HEK293 (cell line): Measurements from ENCODE around the gene CIB1.

ENCODE experiments used
- FEZF1 ChIP-seq: fragments of 450-650 bp; formaldehyde crosslinking; IDR thresholded peaks from 2 replicates; pipeline ENCODE4 v1.5.1; 2016; ENCODE audit warnings: missing biosample characterization, missing genetic modification characterization
- HOXC10 ChIP-seq: sonication (generic); formaldehyde crosslinking; IDR thresholded peaks from 2 replicates; pipeline ENCODE4 v1.8.1; 2023; ENCODE audit warnings: mild to moderate bottlenecking, missing genetic modification reagents
- SP7 ChIP-seq: fragments of 450-650 bp; formaldehyde crosslinking; IDR thresholded peaks from 2 replicates; pipeline ENCODE4 v1.5.1; 2016; ENCODE audit warnings: missing biosample characterization, missing genetic modification characterization
- ZBTB44 ChIP-seq: fragments of 450-650 bp; IDR thresholded peaks from 2 replicates; pipeline ENCODE4 v1.5.1; 2018; ENCODE audit warnings: missing biosample characterization, mild to moderate bottlenecking, missing genetic modification characterization
- ZFP3 ChIP-seq: fragments of 450-650 bp; formaldehyde crosslinking; IDR thresholded peaks from 2 replicates; pipeline ENCODE4 v1.5.1; 2016; ENCODE audit warnings: low read depth, missing biosample characterization, missing genetic modification characterization
- ZFP37 ChIP-seq: fragments of 450-650 bp; formaldehyde crosslinking; IDR thresholded peaks from 2 replicates; pipeline ENCODE4 v1.5.1; 2016; ENCODE audit warnings: missing biosample characterization, missing genetic modification characterization
- ZNF184 ChIP-seq: fragments of 450-650 bp; IDR thresholded peaks from 2 replicates; pipeline ENCODE4 v1.5.1; 2018; ENCODE audit warnings: missing biosample characterization, mild to moderate bottlenecking, missing genetic modification characterization
- ZNF214 ChIP-seq: fragments of 450-650 bp; formaldehyde crosslinking; IDR thresholded peaks from 2 replicates; pipeline ENCODE4 v1.5.1; 2017; ENCODE audit warnings: missing biosample characterization, mild to moderate bottlenecking, missing genetic modification characterization, borderline replicate concordance
- ZNF23 ChIP-seq: fragments of 450-650 bp; formaldehyde crosslinking; IDR thresholded peaks from 2 replicates; pipeline ENCODE4 v1.5.1; 2016; ENCODE audit warnings: missing biosample characterization, missing genetic modification characterization, borderline replicate concordance
- ZNF274 ChIP-seq, 2 experiments: fragments of 200-500 bp in 1 of 2; fragments of 450-650 bp in 1 of 2; sonication (Bioruptor generic) in 1 of 2; formaldehyde crosslinking in 1 of 2; IDR thresholded peaks; 2 replicates each; pipeline versions ENCODE4 v1.5.1 to v1.6.1; 2014 to 2016; ENCODE audit warnings: borderline replicate concordance in 1 of 2, inconsistent platforms in 1 of 2, low read length in 1 of 2, missing biosample characterization in 1 of 2, missing genetic modification characterization in 1 of 2
- ZNF280C ChIP-seq: fragments of 450-650 bp; formaldehyde crosslinking; IDR thresholded peaks from 2 replicates; pipeline ENCODE4 v1.5.1; 2016; ENCODE audit warnings: missing biosample characterization, missing genetic modification characterization
- ZNF621 ChIP-seq: fragments of 450-650 bp; formaldehyde crosslinking; IDR thresholded peaks from 2 replicates; pipeline ENCODE4 v1.5.1; 2017; ENCODE audit warnings: missing biosample characterization, missing genetic modification characterization
- ZNF747 ChIP-seq: fragments of 450-650 bp; formaldehyde crosslinking; IDR thresholded peaks from 2 replicates; pipeline ENCODE4 v1.5.1; 2016; ENCODE audit warnings: missing biosample characterization, missing genetic modification characterization
- ZNF843 ChIP-seq: fragments of 450-650 bp; formaldehyde crosslinking; IDR thresholded peaks from 2 replicates; pipeline ENCODE4 v1.5.1; 2016; ENCODE audit warnings: missing biosample characterization, missing genetic modification characterization
- TF ChIP-seq, protein P1 (sequence below): fragments of 450-650 bp; formaldehyde crosslinking; IDR thresholded peaks from 2 replicates; pipeline ENCODE4 v1.5.1; 2016; ENCODE audit warnings: missing biosample characterization, missing genetic modification characterization, low read depth
- TF ChIP-seq, protein P2 (sequence below): fragments of 450-650 bp; formaldehyde crosslinking; IDR thresholded peaks from 2 replicates; pipeline ENCODE4 v1.5.1; 2017; ENCODE audit warnings: missing biosample characterization, missing genetic modification characterization
- TF ChIP-seq, protein P3 (sequence below): IDR thresholded peaks from 2 replicates; pipeline ENCODE4 v1.6.1; 2011; ENCODE audit warnings: mild to moderate bottlenecking, low read depth, low read length, borderline replicate concordance
- TF ChIP-seq, protein P4 (sequence below): fragments of 450-650 bp; formaldehyde crosslinking; IDR thresholded peaks from 2 replicates; pipeline ENCODE4 v1.5.1; 2016; ENCODE audit warnings: missing biosample characterization, missing genetic modification characterization, borderline replicate concordance
- TF ChIP-seq, protein P5 (sequence below): fragments of 450-650 bp; formaldehyde crosslinking; IDR thresholded peaks from 2 replicates; pipeline ENCODE4 v1.5.1; 2016; ENCODE audit warnings: missing biosample characterization, missing genetic modification characterization

The CIB1 gene

GRCh38 chr15:90201130-90201943 is 32.4 kb downstream of the CIB1 start, which contains the start of gene SEMA4B (continued):
- peak; percentile 54 for TF ChIP-seq ZBTB44 (tag by site-specific recombination)
- TF ChIP-seq ZNF23, result no peak
- no peak for TF ChIP-seq ZFP37 (tag by site-specific recombination)
- no peak for TF ChIP-seq ZNF843
- TF ChIP-seq, protein P1, sequence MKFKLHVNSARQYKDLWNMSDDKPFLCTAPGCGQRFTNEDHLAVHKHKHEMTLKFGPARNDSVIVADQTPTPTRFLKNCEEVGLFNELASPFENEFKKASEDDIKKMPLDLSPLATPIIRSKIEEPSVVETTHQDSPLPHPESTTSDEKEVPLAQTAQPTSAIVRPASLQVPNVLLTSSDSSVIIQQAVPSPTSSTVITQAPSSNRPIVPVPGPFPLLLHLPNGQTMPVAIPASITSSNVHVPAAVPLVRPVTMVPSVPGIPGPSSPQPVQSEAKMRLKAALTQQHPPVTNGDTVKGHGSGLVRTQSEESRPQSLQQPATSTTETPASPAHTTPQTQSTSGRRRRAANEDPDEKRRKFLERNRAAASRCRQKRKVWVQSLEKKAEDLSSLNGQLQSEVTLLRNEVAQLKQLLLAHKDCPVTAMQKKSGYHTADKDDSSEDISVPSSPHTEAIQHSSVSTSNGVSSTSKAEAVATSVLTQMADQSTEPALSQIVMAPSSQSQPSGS, result no peak
- no peak for TF ChIP-seq ZNF280C (tag by site-specific recombination)
- no peak for TF ChIP-seq ZNF747 (tag by site-specific recombination)
- no peak for TF ChIP-seq ZNF274 (IDR thresholded peaks at IDR 0.05; ENCODE audit: low read length)
- no peak for TF ChIP-seq ZNF274 (tag by site-specific recombination; IDR thresholded peaks at IDR 0.05; ENCODE audit: borderline replicate concordance)
- TF ChIP-seq ZFP3 (tag by site-specific recombination), result no peak
- TF ChIP-seq, protein P2, sequence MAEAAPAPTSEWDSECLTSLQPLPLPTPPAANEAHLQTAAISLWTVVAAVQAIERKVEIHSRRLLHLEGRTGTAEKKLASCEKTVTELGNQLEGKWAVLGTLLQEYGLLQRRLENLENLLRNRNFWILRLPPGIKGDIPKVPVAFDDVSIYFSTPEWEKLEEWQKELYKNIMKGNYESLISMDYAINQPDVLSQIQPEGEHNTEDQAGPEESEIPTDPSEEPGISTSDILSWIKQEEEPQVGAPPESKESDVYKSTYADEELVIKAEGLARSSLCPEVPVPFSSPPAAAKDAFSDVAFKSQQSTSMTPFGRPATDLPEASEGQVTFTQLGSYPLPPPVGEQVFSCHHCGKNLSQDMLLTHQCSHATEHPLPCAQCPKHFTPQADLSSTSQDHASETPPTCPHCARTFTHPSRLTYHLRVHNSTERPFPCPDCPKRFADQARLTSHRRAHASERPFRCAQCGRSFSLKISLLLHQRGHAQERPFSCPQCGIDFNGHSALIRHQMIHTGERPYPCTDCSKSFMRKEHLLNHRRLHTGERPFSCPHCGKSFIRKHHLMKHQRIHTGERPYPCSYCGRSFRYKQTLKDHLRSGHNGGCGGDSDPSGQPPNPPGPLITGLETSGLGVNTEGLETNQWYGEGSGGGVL, result no peak; the same call in 1 of the 2 replicates
- no peak for TF ChIP-seq ZNF184 (tag by site-specific recombination)
- TF ChIP-seq, protein P3, sequence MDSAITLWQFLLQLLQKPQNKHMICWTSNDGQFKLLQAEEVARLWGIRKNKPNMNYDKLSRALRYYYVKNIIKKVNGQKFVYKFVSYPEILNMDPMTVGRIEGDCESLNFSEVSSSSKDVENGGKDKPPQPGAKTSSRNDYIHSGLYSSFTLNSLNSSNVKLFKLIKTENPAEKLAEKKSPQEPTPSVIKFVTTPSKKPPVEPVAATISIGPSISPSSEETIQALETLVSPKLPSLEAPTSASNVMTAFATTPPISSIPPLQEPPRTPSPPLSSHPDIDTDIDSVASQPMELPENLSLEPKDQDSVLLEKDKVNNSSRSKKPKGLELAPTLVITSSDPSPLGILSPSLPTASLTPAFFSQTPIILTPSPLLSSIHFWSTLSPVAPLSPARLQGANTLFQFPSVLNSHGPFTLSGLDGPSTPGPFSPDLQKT, result no peak
- no peak for TF ChIP-seq HOXC10 (CRISPR knock-in tag)
- TF ChIP-seq SP7 (tag by site-specific recombination), result 0 out of 2 replicates have a peak, but pooled peaks have one; percentile 9
- TF ChIP-seq, protein P4, sequence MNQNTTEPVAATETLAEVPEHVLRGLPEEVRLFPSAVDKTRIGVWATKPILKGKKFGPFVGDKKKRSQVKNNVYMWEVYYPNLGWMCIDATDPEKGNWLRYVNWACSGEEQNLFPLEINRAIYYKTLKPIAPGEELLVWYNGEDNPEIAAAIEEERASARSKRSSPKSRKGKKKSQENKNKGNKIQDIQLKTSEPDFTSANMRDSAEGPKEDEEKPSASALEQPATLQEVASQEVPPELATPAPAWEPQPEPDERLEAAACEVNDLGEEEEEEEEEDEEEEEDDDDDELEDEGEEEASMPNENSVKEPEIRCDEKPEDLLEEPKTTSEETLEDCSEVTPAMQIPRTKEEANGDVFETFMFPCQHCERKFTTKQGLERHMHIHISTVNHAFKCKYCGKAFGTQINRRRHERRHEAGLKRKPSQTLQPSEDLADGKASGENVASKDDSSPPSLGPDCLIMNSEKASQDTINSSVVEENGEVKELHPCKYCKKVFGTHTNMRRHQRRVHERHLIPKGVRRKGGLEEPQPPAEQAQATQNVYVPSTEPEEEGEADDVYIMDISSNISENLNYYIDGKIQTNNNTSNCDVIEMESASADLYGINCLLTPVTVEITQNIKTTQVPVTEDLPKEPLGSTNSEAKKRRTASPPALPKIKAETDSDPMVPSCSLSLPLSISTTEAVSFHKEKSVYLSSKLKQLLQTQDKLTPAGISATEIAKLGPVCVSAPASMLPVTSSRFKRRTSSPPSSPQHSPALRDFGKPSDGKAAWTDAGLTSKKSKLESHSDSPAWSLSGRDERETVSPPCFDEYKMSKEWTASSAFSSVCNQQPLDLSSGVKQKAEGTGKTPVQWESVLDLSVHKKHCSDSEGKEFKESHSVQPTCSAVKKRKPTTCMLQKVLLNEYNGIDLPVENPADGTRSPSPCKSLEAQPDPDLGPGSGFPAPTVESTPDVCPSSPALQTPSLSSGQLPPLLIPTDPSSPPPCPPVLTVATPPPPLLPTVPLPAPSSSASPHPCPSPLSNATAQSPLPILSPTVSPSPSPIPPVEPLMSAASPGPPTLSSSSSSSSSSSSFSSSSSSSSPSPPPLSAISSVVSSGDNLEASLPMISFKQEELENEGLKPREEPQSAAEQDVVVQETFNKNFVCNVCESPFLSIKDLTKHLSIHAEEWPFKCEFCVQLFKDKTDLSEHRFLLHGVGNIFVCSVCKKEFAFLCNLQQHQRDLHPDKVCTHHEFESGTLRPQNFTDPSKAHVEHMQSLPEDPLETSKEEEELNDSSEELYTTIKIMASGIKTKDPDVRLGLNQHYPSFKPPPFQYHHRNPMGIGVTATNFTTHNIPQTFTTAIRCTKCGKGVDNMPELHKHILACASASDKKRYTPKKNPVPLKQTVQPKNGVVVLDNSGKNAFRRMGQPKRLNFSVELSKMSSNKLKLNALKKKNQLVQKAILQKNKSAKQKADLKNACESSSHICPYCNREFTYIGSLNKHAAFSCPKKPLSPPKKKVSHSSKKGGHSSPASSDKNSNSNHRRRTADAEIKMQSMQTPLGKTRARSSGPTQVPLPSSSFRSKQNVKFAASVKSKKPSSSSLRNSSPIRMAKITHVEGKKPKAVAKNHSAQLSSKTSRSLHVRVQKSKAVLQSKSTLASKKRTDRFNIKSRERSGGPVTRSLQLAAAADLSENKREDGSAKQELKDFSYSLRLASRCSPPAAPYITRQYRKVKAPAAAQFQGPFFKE (tag by site-specific recombination), result no peak
- no peak for TF ChIP-seq ZNF214
- TF ChIP-seq ZNF621 (tag by site-specific recombination), result no peak
- TF ChIP-seq, protein P5, sequence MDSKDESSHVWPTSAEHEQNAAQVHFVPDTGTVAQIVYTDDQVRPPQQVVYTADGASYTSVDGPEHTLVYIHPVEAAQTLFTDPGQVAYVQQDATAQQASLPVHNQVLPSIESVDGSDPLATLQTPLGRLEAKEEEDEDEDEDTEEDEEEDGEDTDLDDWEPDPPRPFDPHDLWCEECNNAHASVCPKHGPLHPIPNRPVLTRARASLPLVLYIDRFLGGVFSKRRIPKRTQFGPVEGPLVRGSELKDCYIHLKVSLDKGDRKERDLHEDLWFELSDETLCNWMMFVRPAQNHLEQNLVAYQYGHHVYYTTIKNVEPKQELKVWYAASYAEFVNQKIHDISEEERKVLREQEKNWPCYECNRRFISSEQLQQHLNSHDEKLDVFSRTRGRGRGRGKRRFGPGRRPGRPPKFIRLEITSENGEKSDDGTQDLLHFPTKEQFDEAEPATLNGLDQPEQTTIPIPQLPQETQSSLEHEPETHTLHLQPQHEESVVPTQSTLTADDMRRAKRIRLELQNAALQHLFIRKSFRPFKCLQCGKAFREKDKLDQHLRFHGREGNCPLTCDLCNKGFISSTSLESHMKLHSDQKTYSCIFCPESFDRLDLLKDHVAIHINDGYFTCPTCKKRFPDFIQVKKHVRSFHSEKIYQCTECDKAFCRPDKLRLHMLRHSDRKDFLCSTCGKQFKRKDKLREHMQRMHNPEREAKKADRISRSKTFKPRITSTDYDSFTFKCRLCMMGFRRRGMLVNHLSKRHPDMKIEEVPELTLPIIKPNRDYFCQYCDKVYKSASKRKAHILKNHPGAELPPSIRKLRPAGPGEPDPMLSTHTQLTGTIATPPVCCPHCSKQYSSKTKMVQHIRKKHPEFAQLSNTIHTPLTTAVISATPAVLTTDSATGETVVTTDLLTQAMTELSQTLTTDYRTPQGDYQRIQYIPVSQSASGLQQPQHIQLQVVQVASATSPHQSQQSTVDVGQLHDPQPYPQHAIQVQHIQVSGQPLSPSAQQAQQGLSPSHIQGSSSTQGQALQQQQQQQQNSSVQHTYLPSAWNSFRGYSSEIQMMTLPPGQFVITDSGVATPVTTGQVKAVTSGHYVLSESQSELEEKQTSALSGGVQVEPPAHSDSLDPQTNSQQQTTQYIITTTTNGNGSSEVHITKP (tag by site-specific recombination), result peak; percentile 7; the same call in 1 of the 2 replicates
- TF ChIP-seq FEZF1 (tag by site-specific recombination), result no peak
